Anterior cingulate cortex (tissue), 58 donors: ENCODE results near the gene SNRPD3.
"Not testable (repeated sequence)": the region's sequence is repeated elsewhere in the genome, so short reads cannot be mapped to it uniquely, and the experiment has no call there.

Source experiments
- DNase-seq, 58 donors: peaks; one replicate each; lab custom pipeline; 2025; lab: John Stamatoyannopoulos, UW

Gene SNRPD3

GRCh38 chr22:24530968-24531367 lies 24.8 kb upstream of the SNRPD3 start:
- DNase-seq: not testable (repeated sequence)

GRCh38 chr22:24532075-24532474 lies 23.7 kb upstream of the SNRPD3 start:
- DNase-seq: no peak

- no peak for DNase-seq
Observed at GRCh38 chr22:24535348-24535747, 20.5 kb upstream of the SNRPD3 start.

- DNase-seq: no peak
Observed at GRCh38 chr22:24536089-24536488, 19.7 kb upstream of the SNRPD3 start.

GRCh38 chr22:24540470-24540869 lies 15.3 kb upstream of the SNRPD3 start:
- DNase-seq: no peak

- no peak for DNase-seq
Observed at GRCh38 chr22:24541681-24542515, 13.9 kb upstream of the SNRPD3 start.

- DNase-seq: peak in 16 of 58 donors; percentile 10 to 64 (median 26)
Observed at GRCh38 chr22:24542641-24543040, 13.2 kb upstream of the SNRPD3 start.

GRCh38 chr22:24543185-24543601 lies 12.6 kb upstream of the SNRPD3 start:
- no peak for DNase-seq

GRCh38 chr22:24543679-24544243 lies 12.0 kb upstream of the SNRPD3 start:
- no peak for DNase-seq

- no peak for DNase-seq
Observed at GRCh38 chr22:24548812-24549211, 7.0 kb upstream of the SNRPD3 start.

GRCh38 chr22:24550028-24550901 lies 5.5 kb upstream of the SNRPD3 start:
- peak in 2 of 58 donors; percentile 9 to 11 for DNase-seq

- DNase-seq: no peak
Observed at GRCh38 chr22:24550902-24551435, 4.8 kb upstream of the SNRPD3 start.

GRCh38 chr22:24552503-24553286 lies 3.1 kb upstream of the SNRPD3 start:
- DNase-seq: not testable (repeated sequence)

GRCh38 chr22:24553597-24554312 lies 2.0 kb upstream of the SNRPD3 start:
- peak in 4 of 58 donors; percentile 8 to 19 (median 14) for DNase-seq

- peak in 9 of 58 donors; percentile 15 to 73 (median 36) for DNase-seq
Observed at GRCh38 chr22:24554313-24555164, 1.3 kb upstream of the SNRPD3 start, which contains the start of gene GUCD1. TSS of gene GUCD1 (minus strand) at chr22:24555138. CDS start at chr22:24554991, 147 bp downstream.

GRCh38 chr22:24559471-24559870 lies 3.7 kb downstream of the SNRPD3 start:
- no peak for DNase-seq

- no peak for DNase-seq
Observed at GRCh38 chr22:24563246-24563645, 7.4 kb downstream of the SNRPD3 start.
